Stimulated activated CD4-positive, alpha-beta T cell treated with anti-CD3 and anti-CD28 coated beads, Interleukin-12 subunit alpha, Interleukin-12 subunit beta, amount 100 ng/mL, for 4 hours (primary cell): Measurements from ENCODE around the gene SLC25A10.
"Not testable (repeated sequence)": the region's sequence is repeated elsewhere in the genome, so short reads cannot be mapped to it uniquely, and the experiment has no call there.

Source experiments
- DNase-seq: peaks from one replicate; pipeline ENCODE4 v3.0.0-alpha.2; 2020

Gene SLC25A10

DNA sequence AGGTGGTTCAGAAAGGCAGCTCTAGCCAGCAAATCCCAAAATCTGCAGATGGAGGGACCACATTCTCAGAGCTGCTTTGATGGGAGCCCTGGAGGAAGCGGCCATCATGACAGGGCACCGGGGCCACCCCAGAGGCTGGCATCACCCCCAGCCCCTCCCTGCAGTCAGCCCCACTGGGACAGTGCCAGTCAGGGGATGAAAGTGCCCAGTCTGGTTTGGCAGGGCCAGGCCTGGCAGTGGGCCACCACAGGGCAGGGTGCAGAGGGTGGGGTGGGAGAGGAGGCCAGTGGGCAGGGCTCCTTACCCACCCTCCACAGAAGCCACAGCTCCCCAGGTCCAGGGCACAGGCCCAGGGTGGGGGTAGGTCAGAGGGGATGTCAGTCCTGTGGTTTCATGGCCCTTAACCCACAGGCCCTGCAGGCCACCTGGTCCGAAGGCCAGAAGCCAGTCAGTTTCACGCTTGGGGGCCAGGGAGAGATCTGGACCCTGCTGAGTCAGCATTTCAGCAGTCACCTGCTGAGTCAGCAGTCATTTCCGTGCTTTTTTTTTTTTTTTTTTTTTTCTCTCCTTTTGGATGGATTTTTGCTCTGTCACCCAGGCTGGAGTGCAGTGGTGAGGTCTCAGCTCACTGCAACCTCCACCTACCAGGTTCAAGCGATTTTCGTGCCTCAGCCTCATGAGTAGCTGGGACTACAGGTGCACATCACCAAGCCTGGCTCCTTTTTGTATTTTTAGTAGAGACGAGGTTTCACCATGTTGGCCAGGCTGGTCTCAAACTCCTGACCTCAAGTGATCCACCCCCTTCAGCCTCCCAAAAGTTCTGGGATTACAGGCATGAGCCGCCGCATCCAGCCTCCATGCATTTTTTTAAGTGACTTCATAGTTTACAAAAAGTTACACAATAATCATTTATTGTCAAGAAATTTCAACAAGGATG is 10.4 kb downstream of the SLC25A10 start:
- no peak for DNase-seq

DNA sequence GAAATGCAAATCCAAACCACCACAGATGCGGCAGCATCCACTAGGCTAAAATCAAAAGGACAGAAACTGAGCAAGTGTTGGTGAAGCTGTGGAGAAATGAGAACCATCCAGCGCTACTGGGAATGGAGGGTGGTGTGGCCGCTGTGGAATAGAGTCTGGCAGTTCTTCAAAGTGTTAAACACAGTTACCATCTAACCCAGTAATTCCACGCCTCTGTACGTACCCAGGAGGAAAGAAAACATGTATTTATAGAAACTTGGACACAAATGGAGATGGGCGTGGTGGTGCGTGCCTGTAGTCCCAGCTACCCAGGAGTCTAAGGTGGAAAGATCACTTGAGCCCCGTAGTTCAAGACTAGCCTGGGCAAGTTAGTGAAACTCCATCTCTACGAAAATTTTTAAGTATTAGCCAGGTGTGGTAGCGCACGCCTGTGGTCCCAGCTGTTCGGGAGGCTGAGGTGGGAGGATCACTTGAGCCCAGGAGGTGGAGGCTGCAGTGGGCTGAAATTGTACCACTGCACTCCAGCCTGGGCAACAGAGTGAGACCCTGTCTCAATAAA is 11.6 kb downstream of the SLC25A10 start:
- no peak for DNase-seq

DNA sequence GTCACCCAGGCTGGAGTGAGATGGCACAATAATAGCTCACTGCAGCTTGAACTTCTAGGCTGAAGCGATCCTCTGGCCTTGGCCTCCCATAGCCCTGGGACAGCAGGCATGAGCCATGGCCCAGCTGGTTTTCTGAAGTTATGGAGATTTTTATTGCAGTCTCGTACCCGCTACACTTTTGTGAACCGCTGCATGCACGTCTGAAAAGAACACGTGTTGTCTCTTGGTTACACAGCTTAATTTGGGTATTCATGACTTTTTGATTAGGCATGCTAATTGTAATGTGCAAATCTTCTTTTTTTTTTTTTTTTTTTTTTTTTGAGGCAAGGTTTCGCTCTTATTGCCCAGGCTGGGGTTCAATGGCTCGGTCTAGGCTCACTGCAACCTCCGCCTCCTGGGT is 13.4 kb downstream of the SLC25A10 start:
- no peak for DNase-seq

DNA sequence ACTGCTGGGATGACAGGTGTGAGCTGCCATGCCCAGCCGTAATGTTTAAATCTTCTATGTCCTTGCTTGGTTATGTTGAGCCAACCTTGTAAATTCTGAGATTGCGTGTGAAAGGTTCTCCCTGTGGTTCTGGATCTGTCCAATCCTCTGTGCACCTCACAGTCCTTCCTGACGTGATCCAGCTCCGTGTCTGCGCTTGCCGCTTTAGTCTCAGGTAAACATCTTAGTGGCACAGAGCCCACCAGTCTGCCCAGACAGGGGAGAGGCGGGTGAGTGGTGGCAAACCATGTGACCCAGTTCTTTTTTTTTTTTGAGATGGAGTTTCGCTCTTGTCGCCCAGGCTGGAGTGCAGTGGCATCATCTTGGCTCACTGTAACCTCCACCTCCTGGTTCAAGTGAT is 13.9 kb downstream of the SLC25A10 start:
- DNase-seq, result no peak

DNA sequence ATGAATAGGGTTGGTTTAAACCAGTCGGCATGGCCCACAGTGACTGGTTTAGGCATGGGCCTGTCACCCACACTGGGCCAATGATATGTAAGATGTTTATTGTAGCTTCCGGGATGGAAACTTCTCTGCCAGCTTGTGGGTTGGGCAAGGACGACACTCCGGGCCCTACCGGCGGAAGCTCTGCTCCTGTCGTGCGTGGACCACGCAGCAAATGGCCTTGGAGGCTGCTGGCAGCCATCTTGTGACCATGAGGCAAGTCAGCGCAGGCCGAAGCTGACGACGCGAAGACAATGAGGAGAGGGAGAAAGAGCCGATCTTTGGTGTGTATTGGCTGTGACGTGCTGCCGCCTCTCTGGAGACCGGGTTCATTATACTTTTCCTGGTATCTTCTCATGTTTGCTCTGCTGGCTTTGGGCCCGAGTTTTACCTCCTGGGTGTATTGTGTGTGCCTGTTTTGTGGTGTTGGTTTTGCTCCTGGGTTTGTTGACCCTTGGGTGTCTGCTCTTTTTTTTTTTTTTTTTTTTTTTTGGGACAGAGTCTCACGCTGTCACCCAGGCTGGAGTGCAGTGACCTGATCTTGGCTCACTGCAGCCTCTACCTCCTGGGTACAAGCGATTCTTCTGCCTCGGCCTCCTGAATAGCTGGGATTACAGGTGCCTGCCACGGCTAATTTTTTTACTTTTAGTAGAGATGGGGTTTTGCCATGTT is 15.4 kb downstream of the SLC25A10 start:
- DNase-seq, result no peak

DNA sequence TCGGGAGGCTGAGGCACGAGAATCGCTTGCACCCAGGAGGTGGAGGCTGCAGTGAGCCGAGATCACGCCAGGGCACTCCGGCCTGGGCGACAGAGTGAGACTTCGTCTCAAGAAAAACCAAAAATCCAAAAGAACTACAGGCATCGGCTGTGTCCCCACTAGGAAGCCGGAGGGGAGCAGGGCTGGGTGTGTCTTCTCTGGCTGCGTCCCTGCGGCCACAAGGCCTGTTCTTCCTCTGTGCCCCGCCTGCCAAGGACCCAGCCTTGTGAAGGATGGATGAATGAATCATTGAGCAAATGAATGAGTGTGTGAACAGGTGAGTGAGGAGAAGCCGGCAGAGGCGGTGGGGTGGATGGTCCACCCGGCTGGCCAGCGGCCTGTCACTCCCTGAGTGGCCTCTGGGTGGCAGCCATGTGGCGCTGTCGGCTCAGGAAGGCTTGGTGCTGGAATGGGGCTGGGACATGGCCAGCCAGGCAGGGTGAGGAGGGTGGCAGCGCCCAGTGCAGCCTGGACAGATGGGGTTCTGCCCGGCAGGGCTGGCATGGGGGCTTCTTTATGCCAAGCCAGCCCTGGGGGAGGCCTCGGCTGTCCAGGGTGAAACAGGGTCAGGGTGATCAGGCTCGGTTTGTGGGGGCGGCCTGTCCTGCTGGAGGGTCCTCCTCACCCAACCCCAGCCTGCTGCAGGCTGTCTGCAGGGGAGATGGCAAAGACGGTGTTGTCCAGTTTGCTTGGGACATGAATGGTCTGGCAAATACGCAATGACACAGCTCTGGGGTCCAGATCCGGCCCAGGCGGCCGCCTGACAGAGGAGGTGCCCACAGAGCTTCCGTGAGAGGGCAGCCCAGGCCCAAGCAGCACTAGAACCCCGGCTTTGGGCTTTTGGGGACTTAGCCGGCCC is 21.7 kb downstream of the SLC25A10 start:
- DNase-seq, result peak; percentile 65

DNA sequence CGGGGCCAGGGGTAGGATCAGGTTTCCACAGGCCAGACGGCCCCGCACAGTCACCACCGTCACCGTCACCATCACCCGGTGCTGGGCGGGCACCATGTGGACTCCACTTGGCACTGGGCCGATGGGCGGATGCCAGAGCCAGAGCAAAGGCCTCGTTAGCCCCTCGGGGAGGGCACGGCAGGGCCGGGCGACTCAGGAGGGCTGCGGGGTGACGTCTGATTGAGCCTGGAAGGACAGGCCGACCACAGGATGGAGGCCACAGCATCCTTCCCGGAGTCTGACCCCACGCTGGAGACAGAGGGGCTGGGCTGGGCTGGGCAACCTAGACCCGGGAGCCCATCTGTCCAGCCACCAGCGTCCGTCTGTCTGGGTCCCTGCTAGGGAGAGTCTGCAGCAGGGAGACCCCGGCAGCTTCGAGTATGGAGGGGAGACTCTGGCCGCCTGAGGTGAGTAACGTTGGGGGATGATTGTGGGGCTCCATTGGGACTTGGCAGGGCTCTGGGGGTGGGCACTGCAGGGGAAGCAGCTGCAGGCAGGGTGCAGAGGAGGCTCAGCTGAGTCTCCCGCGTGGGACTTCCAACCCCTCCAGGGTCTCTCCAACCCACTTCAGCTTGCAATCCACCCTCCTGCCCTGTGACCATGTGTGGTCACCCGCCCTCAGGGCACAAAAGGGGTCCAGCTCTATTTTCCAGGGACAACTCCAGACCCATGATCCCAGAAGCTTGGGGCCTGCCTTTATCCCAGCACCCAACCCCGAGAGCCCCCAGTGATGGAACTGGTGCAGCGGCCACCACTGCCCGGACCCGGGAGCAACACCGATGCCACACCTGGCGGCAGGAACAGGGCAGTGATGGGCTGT is 22.6 kb downstream of the SLC25A10 start:
- no peak for DNase-seq

DNA sequence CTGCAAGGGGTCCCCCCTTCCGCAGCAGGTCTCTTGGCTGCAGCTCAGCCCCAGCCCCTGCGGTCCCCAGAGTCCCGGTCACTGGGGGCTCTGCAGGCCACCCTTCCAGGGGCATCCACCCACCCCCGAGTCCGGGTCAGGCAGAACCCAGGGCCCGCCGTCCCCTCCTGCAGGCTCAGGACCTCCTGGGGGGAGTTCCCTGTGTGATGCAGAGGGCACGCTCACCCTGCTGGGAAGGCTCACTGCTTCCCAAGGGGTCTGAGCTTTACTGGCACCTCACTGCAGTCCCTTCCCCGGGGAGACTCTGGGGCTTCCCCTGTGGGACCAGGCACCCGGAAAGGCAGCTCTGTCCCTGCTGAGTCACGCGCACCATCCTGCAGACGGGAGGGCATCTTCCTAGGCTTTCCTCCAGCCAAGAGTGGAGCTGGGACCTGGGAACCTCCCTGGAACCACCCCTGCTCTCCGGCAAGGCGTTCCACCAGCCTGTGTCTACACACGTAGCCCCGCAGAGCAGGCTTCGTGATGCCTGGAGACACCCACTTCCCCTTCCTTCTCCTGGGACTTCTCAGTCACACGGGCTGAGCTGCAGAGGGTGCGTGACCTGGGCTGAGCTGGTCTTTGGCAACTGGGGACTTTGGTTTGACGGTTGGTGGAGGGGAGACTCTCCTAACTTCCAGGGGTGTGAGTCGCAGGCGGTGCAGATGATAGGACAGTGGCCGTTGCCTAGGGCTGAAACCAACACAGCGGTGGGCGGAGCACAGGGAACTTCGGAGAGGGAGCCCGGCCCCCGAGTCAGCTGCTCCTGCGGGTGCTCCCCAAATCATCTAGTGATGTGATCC is 23.4 kb downstream of the SLC25A10 start:
- DNase-seq, result no peak

DNA sequence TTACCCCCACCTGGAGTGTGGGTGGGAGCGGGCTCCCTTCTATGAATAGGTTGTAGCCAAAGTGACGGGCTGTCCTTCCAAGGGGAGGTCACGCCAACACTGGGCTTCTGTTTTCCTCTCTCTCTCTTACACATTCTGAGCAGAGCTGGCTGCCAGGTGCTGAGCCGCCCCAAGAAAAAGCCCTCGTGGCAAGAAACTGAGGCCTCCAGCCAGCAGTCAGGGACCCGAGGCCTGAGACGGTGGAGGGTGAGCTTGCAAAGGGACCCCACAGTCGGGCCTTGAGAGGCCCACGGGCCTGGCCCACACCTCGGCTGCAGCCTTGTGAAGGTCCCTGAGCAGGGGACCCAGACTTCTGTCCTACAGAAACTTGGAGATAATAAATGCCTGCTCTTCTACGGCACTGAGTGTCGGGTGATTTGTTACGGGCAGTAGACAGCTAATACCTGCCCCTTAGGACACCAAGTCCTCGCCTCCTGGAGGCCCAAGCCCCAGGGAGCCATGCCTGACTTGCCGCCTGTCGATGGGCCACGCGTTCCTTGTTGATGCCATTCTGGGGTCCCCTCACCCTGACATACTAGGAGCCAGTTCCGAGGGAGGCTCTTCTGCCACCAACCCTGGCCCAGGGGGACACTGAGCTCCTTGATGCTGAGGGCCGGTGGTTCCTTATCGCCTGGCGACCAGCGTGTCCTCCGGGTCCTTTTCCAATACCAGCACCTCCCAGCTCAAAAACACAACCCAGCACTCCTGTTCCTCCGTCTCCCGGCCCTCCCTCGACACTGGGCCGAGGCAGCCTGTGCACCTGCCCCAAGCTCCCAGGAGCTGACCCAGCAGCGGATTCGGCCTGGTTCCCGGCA is 26.1 kb downstream of the SLC25A10 start:
- no peak for DNase-seq

DNA sequence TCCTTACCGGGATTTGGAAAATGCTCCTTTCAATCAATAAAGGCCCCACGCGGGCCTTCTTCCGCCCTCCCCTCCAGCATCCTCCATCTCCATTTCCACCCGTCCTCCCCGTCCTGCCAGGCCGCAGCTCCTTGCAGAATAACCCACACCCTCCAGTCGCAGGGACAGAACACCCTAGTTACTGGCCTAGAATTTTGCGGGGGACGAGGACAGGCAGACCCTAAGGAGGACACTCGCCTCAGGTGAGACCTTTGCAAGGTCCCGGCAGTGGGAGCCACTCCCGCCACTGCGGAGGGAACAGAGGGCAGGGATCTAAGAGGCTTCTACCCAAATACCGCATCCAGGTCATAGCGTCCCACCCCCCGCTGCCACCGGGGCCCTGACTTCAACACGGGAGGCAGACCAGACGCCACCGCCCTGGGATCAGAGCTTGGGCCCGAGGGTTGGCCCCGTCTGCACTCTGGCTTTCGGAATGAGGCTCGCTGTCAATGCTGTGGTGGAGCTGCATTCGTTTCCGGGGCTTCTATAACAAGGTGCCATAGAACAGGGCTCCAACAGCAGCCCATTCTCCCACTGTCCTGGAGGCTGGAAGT is 26.8 kb downstream of the SLC25A10 start:
- no peak for DNase-seq

DNA sequence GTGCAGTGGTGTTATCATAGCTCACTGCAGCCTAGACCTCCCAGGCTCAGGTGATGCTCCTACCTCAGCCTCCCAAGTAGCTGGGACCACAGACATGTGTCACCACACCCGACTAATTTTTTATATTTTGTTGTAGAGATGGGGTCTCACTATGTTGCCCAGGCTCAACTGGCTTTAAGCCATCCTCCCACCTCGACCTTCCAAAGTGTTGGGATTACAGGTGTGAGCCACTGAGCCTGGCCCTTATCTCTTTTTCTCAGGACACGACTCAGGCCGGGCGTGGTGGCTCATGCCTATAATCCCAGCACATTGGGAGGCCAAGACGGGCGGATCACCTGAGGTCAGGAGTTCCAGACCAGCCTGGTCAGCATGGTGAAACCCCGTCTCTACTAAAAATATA is 27.5 kb downstream of the SLC25A10 start:
- DNase-seq, result not testable (repeated sequence)

DNA sequence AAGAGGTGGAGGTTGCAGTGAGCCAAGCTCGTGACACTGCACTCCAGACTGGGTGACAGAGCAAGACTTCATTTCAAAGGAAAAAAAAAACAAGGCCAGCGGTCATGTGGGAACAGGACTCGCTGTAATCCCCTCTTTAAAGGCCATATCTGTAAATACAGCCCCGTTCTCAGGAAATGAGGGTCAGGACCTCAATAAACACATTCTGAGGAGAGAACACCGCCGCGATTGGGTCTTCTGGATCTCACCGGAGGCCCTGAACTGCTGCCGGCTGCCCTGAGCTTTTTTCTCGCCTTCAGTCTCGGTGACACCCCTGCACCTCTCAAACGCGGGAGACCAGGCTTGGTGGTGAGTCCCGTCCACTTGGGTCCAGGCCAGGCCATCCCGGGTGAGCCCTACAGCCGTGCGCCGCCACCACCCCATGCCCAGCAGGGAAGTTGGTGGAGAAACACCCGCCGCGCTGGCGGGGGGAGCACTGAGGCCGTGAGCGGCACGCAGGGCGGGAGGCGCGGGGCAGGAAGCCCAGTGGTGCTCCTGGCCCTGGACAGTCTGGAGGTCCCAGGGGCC is 28.4 kb downstream of the SLC25A10 start:
- DNase-seq, result no peak

DNA sequence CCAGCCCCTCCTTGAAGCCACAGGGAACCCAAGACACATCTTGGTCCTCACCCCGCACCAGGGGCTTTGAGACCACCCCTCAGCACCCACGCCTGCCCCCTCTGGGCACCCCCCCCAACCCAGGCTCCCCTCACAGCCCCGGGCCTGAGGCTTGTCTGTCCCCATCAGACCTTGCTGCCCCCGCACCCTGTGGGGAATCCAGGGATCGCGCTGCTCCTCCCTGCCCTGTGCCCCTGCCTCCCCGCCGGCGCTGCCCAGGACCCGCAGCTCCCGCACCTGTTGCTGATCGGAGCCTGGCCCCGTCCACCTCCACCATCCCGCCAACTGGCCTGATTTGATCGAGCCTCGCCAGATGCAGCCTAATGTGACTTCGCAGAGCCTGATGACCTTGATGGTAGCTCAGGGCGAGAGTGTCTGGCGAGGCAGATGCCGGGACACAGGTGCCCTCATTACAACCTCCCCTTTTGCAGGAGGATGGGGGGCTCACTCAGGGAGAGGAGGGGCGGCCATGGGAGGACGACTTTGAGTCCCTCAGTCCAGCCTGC is 29.0 kb downstream of the SLC25A10 start:
- DNase-seq, result no peak

DNA sequence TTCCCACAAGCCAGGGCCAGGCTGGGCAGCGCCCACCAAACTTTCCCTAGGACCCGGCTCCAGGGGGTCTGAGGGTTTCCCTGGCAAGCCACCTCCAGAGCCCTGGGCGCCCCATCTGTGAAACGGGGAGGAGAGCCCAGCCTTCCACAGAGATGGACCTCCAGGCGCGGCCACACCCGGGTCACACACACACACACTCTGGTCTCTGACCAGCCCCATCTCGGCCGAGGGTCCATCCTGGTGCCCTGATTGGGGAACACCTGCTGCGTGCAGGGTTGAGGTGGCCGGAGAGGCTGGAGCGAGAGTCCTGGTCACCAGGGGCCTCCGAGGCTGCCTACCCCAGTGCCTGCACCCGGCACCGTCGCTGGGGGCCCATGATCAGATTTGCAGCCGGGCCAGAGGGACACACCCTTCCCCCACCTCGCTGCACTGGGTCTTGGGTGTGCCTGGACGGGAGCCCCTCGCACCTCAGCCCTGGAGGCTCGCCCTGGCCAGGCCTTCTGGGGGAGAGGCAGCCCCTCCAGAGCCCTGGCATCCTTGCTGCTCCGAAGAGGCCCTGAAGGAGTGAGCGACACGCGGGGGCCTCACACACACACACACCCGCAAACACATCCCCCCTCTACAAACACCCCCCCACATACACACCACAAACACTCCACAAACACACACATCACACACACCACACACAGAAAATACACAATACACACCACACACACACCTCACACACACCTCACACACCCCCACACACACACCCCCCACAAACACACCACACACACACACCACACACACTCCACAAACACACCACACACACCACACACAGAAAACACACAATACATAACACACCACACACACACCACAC is 29.7 kb downstream of the SLC25A10 start:
- DNase-seq, result no peak
